Glutamatergic neuron (in vitro differentiated cells): ENCODE measurements around the gene MLST8. TPM values are rescaled to one million over a fixed set of nuclear protein-coding genes. Genes with fewer than 3 reads are reported as not detected.

Experiments used
- DNase-seq: peaks from one replicate; pipeline ENCODE4 v3.0.0; 2022
- H3K27ac Mint-ChIP-seq: one replicate; pipeline ENCODE4 v1.8.0; 2020; ENCODE audit warnings: mild to moderate bottlenecking, mixed read lengths, inconsistent platforms; ENCODE audit not compliant: unreplicated experiment
- H3K27me3 Mint-ChIP-seq: one replicate; pipeline ENCODE4 v1.8.0; 2020; ENCODE audit warnings: mild to moderate bottlenecking, moderate library complexity, mixed read lengths, inconsistent platforms; ENCODE audit not compliant: unreplicated experiment
- H3K36me3 Mint-ChIP-seq: one replicate; pipeline ENCODE4 v1.8.0; 2020; ENCODE audit warnings: mild to moderate bottlenecking, mixed read lengths, inconsistent platforms; ENCODE audit not compliant: unreplicated experiment
- H3K4me1 Mint-ChIP-seq: one replicate; pipeline ENCODE4 v1.8.0; 2020; ENCODE audit warnings: mild to moderate bottlenecking, low read depth, mixed read lengths, inconsistent platforms; ENCODE audit not compliant: unreplicated experiment
- H3K4me3 Mint-ChIP-seq: one replicate; pipeline ENCODE4 v1.8.0; 2020; ENCODE audit warnings: mild to moderate bottlenecking, mixed read lengths, inconsistent platforms; ENCODE audit not compliant: unreplicated experiment
- H3K9me3 Mint-ChIP-seq: one replicate; pipeline ENCODE4 v1.8.0; 2020; ENCODE audit warnings: mild to moderate bottlenecking, moderate library complexity, mixed read lengths, inconsistent platforms; ENCODE audit not compliant: unreplicated experiment
- CTCF ChIP-seq: fragments of 200-600 bp; sonication (generic); IDR thresholded peaks from one replicate; pipeline ENCODE4 v1.5.0; 2021; ENCODE audit not compliant: partially characterized antibody, unreplicated experiment
- total RNA-seq: library from RNA; stranded (reverse); fragmentation: NEBNext Ultra II Directional; extraction: Animal tissue kit (Norgen Biotek cat#: 25700); gene quantifications from one replicate; pipeline ENCODE4 v1.2.1, GENCODE V29; 2021; ENCODE audit not compliant: unreplicated experiment

Gene MLST8
- total RNA-seq, 1 donor from 2014 or later, result 57.9 TPM

GRCh38 chr16:2170080-2170479, 35.2 kb upstream of the MLST8 start:
- TF ChIP-seq CTCF, result no peak
- H3K9me3 Mint-ChIP-seq, result no peaks in the 10 kb centered on the region
- peaks cover 3% of the 10 kb centered on the region for H3K4me1 Mint-ChIP-seq

GRCh38 chr16:2170587-2171435, 34.4 kb upstream of the MLST8 start:
- no peak for DNase-seq
- TF ChIP-seq CTCF, result no peak
- H3K27me3 Mint-ChIP-seq, result peaks cover 4% of the 10 kb centered on the region
- H3K27ac Mint-ChIP-seq, result no peak overlapping the region
- H3K9me3 Mint-ChIP-seq, result no peaks in the 10 kb centered on the region
- H3K4me3 Mint-ChIP-seq, result no peak overlapping the region
- H3K36me3 Mint-ChIP-seq, result no peaks in the 10 kb centered on the region
- peaks cover 3% of the 10 kb centered on the region for H3K4me1 Mint-ChIP-seq

More at GRCh38 chr16:2170080-2170479, 35.2 kb upstream of the MLST8 start:
- Mint-ChIP-seq H3K36me3 (no peaks in the 10 kb centered on the region), H3K4me3 (no peak overlapping the region), H3K27ac (no peak overlapping the region), H3K27me3 (peaks cover 4% of the 10 kb centered on the region)
- DNase-seq, result no peak

GRCh38 chr16:2171601-2172178, 33.6 kb upstream of the MLST8 start:
- Mint-ChIP-seq H3K4me1 (peaks cover 3% of the 10 kb centered on the region), H3K27me3 (peaks cover 2% of the 10 kb centered on the region), H3K4me3 (no peak overlapping the region), H3K27ac (no peak overlapping the region), H3K36me3 (no peaks in the 10 kb centered on the region), H3K9me3 (no peaks in the 10 kb centered on the region)
- no peak for TF ChIP-seq CTCF
- DNase-seq, result no peak

- peaks cover 3% of the 10 kb centered on the region for H3K4me1 Mint-ChIP-seq
- no peak overlapping the region for H3K27ac Mint-ChIP-seq
- no peak for TF ChIP-seq CTCF
- peaks cover 2% of the 10 kb centered on the region for H3K27me3 Mint-ChIP-seq
- H3K9me3 Mint-ChIP-seq, result no peaks in the 10 kb centered on the region
- no peaks in the 10 kb centered on the region for H3K36me3 Mint-ChIP-seq
- H3K4me3 Mint-ChIP-seq, result no peak overlapping the region
- DNase-seq, result no peak
Observed at GRCh38 chr16:2172688-2173335, 32.4 kb upstream of the MLST8 start.
